Mammary epithelial cell (primary cell): Measurements from ENCODE around the gene MYO1D.

Experiments used
- CTCF ChIP-seq, 2 donors: IDR thresholded peaks in 1 of 2; conservative IDR thresholded peaks in 1 of 2; 2 replicates each; pipeline ENCODE4 v1.5.1; 2011 to 2012; ENCODE audit warnings: inconsistent platforms in 2 of 2, low read length in 2 of 2, mild to moderate bottlenecking in 2 of 2, control low read depth in 1 of 2, low read depth in 1 of 2; ENCODE audit not compliant: insufficient read depth in 1 of 2; ENCODE audit errors: extremely low read depth in 1 of 2
- EZH2 ChIP-seq: IDR thresholded peaks from 2 replicates; pipeline ENCODE4 v1.6.1; 2012; ENCODE audit warnings: low read length, inconsistent platforms, borderline replicate concordance

GRCh38 chr17:32623196-32623595 lies 253.7 kb downstream of the MYO1D start:
- no peak for TF ChIP-seq CTCF (conservative IDR thresholded peaks at IDR 0.05 in 1 of 2, IDR thresholded peaks at IDR 0.05 in 1 of 2; ENCODE audit: extremely low read depth in 1 of 2, insufficient read depth in 1 of 2, low read depth in 1 of 2, low read length in 2 of 2)
- no peak for TF ChIP-seq EZH2
